Measurements from ENCODE around the gene SYNCRIP.

Gene SYNCRIP

GRCh38 chr6:85670573-85670972 is 27.9 kb upstream of the SYNCRIP start:
- no peak for TF ChIP-seq TCF4 (CRISPR knock-in tag; IDR thresholded peaks at IDR 0.05; ENCODE audit: borderline replicate concordance)
- ATAC-seq = peak; percentile 21; the same call in 2 of the 3 replicates

GRCh38 chr6:85669735-85670194 is 27.1 kb upstream of the SYNCRIP start:
- peak; percentile 46 for ATAC-seq
- no peak for TF ChIP-seq GLIS3 (CRISPR knock-in tag; IDR thresholded peaks at IDR 0.05)
- TF ChIP-seq ZNF8 (CRISPR knock-in tag; IDR thresholded peaks at IDR 0.05) = no peak
- no peak for TF ChIP-seq ZC3H10 (CRISPR knock-in tag; IDR thresholded peaks at IDR 0.05)
- no peak for TF ChIP-seq TCF4 (CRISPR knock-in tag; IDR thresholded peaks at IDR 0.05; ENCODE audit: borderline replicate concordance)
- TF ChIP-seq, protein P1, sequence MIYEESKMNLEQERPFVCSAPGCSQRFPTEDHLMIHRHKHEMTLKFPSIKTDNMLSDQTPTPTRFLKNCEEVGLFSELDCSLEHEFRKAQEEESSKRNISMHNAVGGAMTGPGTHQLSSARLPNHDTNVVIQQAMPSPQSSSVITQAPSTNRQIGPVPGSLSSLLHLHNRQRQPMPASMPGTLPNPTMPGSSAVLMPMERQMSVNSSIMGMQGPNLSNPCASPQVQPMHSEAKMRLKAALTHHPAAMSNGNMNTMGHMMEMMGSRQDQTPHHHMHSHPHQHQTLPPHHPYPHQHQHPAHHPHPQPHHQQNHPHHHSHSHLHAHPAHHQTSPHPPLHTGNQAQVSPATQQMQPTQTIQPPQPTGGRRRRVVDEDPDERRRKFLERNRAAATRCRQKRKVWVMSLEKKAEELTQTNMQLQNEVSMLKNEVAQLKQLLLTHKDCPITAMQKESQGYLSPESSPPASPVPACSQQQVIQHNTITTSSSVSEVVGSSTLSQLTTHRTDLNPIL (CRISPR knock-in tag; IDR thresholded peaks at IDR 0.05; ENCODE audit: low read depth) = no peak
- TF ChIP-seq ZNF565 (CRISPR knock-in tag; conservative IDR thresholded peaks at IDR 0.05; ENCODE audit: low read depth) = no peak
- TF ChIP-seq CSDC2 (CRISPR knock-in tag; IDR thresholded peaks at IDR 0.05) = no peak
- no peak for TF ChIP-seq OSR1 (CRISPR knock-in tag; IDR thresholded peaks at IDR 0.05)
- TF ChIP-seq, protein P2, sequence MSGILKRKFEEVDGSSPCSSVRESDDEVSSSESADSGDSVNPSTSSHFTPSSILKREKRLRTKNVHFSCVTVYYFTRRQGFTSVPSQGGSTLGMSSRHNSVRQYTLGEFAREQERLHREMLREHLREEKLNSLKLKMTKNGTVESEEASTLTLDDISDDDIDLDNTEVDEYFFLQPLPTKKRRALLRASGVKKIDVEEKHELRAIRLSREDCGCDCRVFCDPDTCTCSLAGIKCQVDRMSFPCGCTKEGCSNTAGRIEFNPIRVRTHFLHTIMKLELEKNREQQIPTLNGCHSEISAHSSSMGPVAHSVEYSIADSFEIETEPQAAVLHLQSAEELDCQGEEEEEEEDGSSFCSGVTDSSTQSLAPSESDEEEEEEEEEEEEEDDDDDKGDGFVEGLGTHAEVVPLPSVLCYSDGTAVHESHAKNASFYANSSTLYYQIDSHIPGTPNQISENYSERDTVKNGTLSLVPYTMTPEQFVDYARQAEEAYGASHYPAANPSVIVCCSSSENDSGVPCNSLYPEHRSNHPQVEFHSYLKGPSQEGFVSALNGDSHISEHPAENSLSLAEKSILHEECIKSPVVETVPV (CRISPR knock-in tag; IDR thresholded peaks at IDR 0.05) = no peak
- no peak for TF ChIP-seq ESRRG (CRISPR knock-in tag; IDR thresholded peaks at IDR 0.05)
- no peak for TF ChIP-seq PPARA (CRISPR knock-in tag; IDR thresholded peaks at IDR 0.05; ENCODE audit: borderline replicate concordance)
- no peak for TF ChIP-seq ZFP30 (CRISPR knock-in tag; IDR thresholded peaks at IDR 0.05)
- TF ChIP-seq TSHZ2 (CRISPR knock-in tag; IDR thresholded peaks at IDR 0.05) = no peak
- no peak for TF ChIP-seq POU6F1 (CRISPR knock-in tag; IDR thresholded peaks at IDR 0.05; ENCODE audit: borderline replicate concordance, low read depth)
- no peak for TF ChIP-seq RARB (CRISPR knock-in tag; IDR thresholded peaks at IDR 0.05)
- no peak for TF ChIP-seq TOX (CRISPR knock-in tag; IDR thresholded peaks at IDR 0.05; ENCODE audit: borderline replicate concordance)
- TF ChIP-seq BACH2 (CRISPR knock-in tag; IDR thresholded peaks at IDR 0.05; ENCODE audit: borderline replicate concordance) = no peak
- TF ChIP-seq, protein P3, sequence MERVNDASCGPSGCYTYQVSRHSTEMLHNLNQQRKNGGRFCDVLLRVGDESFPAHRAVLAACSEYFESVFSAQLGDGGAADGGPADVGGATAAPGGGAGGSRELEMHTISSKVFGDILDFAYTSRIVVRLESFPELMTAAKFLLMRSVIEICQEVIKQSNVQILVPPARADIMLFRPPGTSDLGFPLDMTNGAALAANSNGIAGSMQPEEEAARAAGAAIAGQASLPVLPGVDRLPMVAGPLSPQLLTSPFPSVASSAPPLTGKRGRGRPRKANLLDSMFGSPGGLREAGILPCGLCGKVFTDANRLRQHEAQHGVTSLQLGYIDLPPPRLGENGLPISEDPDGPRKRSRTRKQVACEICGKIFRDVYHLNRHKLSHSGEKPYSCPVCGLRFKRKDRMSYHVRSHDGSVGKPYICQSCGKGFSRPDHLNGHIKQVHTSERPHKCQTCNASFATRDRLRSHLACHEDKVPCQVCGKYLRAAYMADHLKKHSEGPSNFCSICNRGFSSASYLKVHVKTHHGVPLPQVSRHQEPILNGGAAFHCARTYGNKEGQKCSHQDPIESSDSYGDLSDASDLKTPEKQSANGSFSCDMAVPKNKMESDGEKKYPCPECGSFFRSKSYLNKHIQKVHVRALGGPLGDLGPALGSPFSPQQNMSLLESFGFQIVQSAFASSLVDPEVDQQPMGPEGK (CRISPR knock-in tag; IDR thresholded peaks at IDR 0.05; ENCODE audit: borderline replicate concordance) = no peak
- no peak for TF ChIP-seq ISL1 (CRISPR knock-in tag; IDR thresholded peaks at IDR 0.05)
- TF ChIP-seq ZNF70 (CRISPR knock-in tag; IDR thresholded peaks at IDR 0.05) = no peak

- TF ChIP-seq OSR1 (CRISPR knock-in tag; IDR thresholded peaks at IDR 0.05) = no peak
- TF ChIP-seq ISL1 (CRISPR knock-in tag; IDR thresholded peaks at IDR 0.05) = no peak
- TF ChIP-seq, protein P3 (CRISPR knock-in tag; IDR thresholded peaks at IDR 0.05; ENCODE audit: borderline replicate concordance) = no peak
- TF ChIP-seq ZFP3 (CRISPR knock-in tag; IDR thresholded peaks at IDR 0.05) = no peak
- TF ChIP-seq ESRRG (CRISPR knock-in tag; IDR thresholded peaks at IDR 0.05) = no peak
- TF ChIP-seq ZNF8 (CRISPR knock-in tag; IDR thresholded peaks at IDR 0.05) = no peak
- TF ChIP-seq TOX (CRISPR knock-in tag; IDR thresholded peaks at IDR 0.05; ENCODE audit: borderline replicate concordance) = no peak
- no peak for TF ChIP-seq RARB (CRISPR knock-in tag; IDR thresholded peaks at IDR 0.05)
- TF ChIP-seq SNAI2 (CRISPR knock-in tag; IDR thresholded peaks at IDR 0.05) = no peak
- TF ChIP-seq ZFP30 (CRISPR knock-in tag; IDR thresholded peaks at IDR 0.05) = no peak
- TF ChIP-seq ZC3H10 (CRISPR knock-in tag; IDR thresholded peaks at IDR 0.05) = no peak
- no peak for TF ChIP-seq GLIS3 (CRISPR knock-in tag; IDR thresholded peaks at IDR 0.05)
- TF ChIP-seq TSHZ2 (CRISPR knock-in tag; IDR thresholded peaks at IDR 0.05) = no peak
- TF ChIP-seq BACH2 (CRISPR knock-in tag; IDR thresholded peaks at IDR 0.05; ENCODE audit: borderline replicate concordance) = no peak
- ATAC-seq = no peak
These were observed 19.6 kb upstream of the SYNCRIP start for GRCh38 chr6:85662251-85662650.

Data from SK-N-SH treated with all-trans-retinoic acid at 6 μM for 48 hours (cell line).